Esophagus mucosa (tissue), 1 donor: ENCODE measurements around the gene PRIMA1. TPM values are rescaled to one million over a fixed set of nuclear protein-coding genes. Genes with fewer than 3 reads are reported as not detected.

Experiments used
- ATAC-seq: fragments of 200-7000 bp; cut with Tn5 transposase; one replicate; pipeline ENCODE4 v1.9.1; 2020
- total RNA-seq: library from RNA; stranded (reverse); gene quantifications from one replicate; pipeline ENCODE4 v1.2.4, GENCODE V29; 2023
- donor health status: DM: yes; HTN: yes; CAD: no.

The PRIMA1 gene
- total RNA-seq, 1 donor from 2014 or later = 1.8 TPM

DNA sequence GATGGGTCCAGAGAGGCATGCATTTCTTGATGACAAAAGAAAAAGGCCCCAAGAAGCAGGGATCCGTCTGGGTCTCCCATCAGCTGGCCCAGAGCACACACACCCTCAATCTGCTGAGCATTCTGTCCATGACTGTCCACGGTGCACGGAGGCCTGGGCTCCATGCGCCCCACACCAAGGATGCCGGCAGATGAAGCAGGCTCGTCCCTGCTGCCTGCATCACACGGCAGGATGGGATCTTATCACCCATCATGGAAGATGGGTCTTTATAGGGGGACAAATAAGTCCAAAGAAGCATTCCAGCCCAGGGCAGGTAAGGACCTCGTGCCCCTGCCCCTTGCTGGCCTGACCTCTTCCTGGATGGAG, 59.7 kb downstream of the PRIMA1 start:
- no peak for ATAC-seq

GRCh38 chr14:93727917-93728650, 60.2 kb downstream of the PRIMA1 start:
- ATAC-seq = no peak

DNA sequence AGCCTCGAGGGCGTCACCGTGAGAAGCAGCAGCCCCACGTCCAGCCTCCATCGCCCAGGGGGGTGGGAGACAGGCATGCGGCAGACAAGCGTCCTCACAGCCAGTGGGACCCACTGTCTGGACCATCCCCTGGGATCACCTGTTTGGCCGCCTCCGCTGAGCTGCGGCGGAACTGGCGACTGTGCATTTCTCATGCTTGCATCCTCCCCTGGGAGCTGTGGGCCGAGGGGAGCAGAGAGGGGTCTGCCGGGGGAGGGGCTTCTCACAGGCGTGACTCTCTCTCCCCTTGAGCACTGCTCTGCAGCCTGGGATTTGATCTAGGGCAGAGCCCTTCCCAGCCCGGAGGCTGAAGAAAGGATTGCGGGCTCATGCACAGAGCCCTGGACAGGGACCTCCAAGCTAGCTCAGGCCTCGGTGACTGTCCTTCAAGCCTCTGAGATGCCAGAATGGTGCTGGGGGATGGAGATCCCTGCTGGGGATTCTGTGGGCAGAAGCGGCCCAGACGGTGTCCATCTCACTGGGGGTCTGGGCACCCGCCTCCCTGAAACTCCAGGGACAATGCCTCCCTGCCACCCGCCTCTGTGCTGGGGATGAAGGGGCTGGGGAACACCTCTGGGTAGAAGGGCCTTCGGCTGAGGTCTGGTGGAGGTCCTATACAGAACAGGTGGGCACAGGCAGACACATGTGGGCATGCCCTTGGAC, 61.1 kb downstream of the PRIMA1 start:
- no peak for ATAC-seq

DNA sequence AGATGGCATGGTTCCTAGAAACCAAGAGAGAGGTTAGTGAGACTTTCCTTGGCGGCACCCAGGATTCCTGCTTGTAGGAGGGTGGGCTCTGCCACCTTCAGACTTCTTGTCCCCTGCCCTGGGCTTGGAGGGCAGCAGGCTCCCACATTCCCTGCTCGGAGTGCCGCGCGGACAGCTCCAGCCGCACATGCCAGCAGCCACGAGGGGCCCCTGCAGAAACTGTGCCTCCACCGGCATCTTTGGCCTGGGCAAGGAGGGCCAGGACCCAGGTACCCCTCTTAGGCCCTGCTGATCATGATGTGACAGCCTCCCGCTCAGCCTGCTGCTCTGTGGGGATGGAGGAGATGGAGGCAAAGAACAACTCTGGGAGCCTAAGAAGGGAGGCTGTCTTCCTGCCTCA, 62.3 kb downstream of the PRIMA1 start:
- ATAC-seq = no peak

DNA sequence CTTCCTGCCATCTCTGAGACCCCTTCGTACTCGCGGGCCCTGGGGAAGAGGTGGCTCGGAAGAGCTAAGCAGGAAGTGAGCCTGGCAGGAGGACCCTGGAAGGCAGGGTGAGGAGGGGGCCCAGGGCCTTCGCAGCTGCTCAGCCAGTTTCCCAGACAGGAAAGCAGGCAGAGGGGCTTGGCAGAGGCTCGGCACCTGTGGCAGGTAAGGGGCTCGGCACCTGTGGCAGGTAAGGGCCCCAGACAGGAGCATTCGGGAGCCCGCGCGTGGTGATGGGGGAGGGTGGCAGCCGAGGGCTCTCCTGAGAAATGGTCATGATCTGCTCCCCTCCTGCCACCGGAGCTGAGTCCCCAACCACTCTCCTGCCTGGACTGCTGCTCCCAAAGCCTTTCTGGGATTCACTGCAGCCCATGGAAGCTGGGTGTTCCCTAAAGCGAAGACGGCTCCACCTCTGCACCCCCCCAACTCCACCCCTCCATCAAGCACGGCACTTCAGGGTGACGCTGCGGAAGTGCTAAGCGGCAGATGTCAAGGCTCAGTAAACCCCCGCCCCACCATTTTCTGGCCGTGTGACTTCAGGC, 63.2 kb downstream of the PRIMA1 start:
- no peak for ATAC-seq

GRCh38 chr14:93723001-93723400, 65.3 kb downstream of the PRIMA1 start:
- ATAC-seq = no peak

- ATAC-seq = no peak
Measured at GRCh38 chr14:93720981-93721483, 67.3 kb downstream of the PRIMA1 start.

DNA sequence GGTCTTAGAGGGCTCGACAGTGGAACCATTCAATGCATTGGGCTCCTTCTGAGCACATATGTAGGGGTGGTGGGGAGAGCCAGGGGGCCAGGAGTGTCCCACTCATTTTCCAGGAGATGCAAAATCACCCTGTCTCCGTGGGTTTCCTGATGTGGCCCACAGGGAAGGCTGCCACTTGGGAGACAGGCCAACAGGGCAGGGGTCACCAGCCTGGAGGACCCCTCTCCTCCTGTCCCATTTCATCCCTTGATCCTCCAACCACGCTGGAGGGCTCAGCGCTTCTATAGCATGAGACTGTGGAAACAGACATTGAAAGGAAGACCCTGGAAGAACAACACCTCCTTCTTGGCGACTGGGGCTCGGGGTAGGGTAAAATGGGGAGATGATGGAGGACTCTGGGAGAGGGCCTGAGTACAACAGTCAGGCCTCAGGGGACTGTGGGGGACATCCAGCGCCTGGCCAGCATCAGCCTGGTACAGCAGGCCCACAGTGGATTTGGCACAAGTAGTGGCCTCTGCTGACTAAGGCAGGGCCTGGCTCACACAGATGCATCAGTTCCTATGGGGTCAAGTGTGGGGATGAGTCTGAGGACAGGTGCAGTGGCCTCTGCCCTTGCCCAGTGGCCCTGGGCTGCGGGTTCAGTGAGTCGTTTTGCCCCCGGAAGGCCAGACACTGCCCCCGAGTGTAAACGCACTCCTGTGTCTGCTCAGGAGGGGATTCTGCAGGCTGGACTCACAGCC, 68.0 kb downstream of the PRIMA1 start:
- ATAC-seq = no peak

- ATAC-seq = no peak
Measured at GRCh38 chr14:93719256-93719655, 69.0 kb downstream of the PRIMA1 start.

GRCh38 chr14:93717668-93718320, 70.5 kb downstream of the PRIMA1 start:
- ATAC-seq = no peak

DNA sequence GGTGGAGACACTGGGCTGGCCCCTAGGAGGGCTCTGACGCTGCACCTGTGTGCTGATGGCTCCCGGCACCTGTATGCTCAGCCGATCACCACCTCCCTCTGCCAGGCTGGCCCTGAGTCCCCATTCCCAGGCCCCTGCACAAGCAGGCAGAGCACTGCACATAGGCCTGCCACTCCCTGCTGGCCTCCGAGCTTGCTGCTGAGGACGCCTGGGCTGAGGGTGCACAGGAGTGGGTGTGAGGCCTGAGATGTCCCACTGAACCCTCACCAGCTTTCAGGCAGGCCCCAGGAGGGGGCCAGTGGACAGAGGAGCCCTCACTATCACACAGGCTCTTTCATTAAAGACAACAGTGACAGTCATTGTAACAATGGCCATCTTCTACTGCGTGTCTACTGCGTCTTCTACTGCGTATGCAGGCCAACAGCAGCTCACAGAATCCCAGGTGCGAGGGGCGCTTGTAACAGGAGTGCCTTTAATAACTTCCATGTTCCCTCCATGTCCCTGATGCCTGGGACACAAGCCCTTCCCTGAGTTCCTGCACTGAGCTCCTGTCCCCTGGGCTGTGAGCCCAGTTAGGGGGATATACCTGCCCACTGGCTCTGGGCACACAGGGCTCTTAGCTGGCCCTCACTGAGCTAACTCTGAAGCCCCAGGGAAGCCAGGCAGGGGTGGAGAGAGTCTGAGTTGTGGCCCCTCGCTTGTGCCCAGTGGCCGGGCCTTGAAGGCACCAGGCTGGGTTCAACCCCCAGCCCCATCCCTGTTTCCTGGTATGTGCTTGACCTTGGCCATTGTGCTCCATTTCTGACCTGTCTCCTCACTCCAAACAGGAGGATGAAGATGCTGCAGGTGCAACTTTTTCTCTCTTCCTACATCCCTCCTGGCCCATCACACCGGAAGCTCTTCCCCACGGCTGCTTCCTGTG, 71.3 kb downstream of the PRIMA1 start:
- no peak for ATAC-seq

DNA sequence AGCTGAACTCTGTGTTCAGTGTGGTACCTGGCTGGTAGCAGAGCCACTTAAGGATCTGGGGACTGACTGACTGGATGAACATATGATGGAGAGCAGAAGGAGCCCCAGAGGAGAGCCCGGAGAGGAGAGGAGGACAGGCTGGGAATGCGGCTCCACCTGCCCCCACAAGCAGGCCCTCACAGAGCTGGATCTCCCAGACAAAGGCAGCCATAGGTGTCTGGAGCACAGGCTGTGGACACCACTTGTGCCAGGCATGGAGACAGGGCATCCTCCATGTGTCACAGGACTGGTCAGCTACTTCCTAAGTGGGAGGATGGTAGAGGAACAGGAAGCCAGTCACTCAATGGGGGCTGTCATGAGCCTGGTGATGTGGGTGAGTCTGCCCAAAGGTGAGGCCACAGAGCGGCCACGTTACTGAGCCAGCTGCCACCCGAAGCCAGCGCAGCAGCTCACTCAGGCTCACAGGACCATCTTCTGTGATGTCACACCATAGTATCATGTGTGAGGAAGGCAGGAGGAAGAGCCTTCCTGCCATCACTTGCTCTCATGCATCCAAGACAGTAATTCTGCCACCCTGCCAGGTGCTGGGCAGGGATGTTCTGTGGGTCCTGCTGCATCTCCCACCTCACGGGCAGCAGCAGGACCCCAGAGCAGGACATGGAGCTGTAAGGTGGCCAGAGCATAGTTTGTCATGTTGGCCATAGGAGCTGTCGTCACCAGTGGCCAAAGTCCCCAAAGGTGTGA, 72.1 kb downstream of the PRIMA1 start:
- ATAC-seq = no peak

DNA sequence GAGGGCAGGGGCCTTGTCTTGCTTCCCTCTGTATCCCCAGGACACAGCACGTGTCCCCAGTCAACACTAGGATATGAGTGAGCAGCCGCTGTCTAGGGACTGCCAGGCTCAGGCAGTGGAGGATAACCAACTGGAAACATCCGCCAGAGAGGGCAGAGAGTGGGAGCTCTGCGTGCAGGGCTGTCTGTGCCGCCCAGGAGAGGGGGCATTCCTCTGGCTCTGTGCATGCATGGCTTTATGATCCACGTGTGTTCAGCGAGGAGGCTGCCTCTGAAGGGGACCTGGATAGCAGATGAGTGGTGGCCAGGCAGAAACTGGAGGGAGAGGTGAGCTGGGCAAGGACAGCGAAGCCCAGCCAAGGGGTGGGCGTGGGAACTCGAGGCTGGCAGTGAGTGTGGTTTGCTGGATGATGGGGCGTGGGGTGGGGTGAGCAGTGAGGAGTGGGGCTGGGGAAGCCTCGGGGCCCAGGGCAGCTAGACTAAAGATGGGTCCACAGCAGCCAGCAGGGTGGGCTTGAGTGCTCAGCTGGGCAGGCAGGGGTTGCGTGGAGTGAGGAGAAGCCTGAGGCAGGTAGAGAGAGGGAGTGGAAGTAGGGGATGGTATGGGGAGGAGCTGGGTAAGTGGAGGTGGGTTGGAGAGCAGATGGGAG, 72.9 kb downstream of the PRIMA1 start:
- no peak for ATAC-seq

DNA sequence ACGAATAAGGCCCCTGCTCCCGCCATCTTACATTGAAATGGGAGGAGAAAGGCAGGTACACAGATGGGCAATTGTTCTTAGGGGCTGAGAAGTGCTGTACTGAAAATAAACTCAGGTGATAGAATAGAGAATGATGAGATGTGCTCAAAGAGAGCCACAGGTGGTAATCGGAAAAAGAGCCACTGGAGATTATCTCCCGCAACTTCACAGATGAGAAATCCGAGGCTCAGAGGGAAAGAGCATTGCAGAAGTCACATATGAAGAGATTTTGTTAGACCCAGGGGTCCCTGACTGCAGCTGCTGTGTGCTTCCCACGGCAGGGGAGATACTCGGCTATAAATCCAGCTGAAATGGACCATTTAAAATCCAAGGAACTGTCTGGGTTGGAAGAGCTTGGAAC, 73.7 kb downstream of the PRIMA1 start:
- no peak for ATAC-seq

DNA sequence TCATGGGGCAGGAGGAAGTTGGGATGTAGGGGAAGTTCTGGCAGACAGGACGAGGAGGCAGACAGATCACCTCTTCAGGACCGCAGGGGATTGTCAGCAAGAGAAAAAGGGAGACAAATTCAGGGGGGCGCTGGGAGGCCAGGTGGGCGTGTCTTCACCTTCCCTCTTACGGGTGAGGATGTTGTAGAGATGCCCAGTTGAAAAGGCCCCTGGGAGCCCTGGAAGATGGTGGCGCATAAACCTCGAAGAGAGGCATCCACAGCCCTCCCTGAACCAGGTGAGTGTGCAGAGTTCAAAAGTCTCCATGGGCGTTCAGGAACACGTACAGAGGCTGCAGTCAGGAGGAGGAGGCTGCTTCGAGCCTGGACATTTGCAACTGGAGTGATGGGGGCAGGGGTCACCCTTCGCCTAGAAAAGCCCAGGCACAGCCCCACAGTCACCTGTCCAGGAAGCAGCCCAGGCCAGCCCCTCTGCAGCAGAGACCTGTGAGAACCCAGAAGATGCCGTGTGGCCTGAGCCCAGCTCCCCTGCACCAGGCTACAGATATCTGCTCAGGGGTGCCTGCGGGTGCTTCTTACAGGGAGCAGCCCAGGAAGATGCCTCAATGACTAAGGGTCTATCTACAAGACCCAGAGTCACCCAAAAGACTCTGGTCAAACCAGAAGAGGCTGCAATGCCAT, 74.4 kb downstream of the PRIMA1 start:
- no peak for ATAC-seq

DNA sequence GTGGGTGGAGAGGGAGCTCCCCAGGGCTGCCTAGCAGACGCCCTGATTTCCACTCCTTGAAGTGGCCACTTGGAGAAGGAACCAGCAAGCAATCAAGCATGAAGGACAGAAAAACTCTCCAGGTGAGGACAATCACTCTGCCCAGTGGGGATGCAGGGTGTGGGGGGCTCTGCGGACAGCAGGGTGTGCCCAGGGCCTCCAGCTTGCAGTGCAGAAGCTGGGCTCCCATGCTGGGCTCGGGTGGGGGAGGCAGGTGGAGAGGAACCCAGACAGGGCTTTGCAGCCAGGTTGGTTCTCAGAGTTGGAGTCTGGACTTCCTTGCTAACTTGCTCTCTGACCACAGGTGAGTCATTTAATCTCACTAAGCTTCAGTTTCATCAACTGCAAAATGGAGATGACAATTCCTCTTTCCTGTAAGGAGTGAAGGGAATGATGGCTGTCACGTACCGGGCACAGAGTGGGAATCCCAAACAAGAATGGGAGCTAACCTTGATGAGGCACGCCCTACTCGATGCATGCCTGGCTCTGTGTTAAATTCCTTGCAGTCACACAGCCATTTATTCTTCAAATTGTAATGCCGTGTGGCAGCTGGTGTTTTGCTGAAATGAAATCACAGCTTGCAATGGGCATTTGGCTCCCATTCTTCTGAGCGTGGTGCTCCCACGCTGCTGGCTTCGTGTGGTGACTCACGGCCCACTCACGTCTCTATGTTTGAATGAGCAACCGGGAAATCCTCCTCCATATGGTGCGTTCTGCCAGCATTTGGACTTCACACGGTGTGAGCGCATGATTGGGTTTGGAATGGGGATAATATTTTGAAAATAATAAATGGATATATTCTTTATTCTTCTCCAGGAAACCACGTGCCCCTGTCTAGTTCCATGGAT, 75.2 kb downstream of the PRIMA1 start:
- ATAC-seq = peak; percentile 62

DNA sequence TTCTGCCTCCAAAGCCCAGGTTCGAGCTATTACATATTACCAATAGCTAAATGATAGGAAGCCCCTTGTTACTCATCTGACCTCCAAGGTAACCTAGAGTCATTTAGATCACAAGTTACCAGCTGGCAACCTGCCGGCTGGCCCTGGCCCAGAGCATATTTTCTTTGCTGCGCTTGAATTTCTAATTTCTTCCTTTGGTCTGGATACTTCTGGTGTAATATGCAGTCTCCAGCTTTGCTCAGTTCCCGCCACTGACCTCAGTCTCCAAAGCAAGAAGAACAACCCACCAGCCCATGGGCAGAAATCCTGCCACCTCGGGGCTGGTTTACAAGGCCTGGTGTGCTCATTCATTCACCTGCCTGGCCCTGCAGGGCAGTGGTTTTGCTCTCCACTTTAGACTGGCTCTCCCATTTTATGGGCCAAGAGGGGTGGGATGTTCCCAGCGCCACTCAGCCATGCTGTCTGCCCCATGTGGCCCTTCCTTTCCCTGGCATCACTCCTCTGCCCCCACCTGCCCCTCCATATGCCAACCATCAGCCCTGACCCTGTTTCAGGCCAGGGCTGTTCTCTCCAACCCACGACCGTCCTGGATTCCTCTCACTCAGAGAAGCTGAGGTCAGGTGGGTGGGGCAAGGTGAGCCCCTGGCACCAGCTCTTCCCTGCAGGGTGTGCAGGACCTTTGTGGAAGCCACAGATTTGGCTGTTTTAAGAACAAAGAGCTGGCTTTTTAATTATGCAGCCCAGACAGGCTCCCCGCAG, 76.0 kb downstream of the PRIMA1 start:
- ATAC-seq = no peak

DNA sequence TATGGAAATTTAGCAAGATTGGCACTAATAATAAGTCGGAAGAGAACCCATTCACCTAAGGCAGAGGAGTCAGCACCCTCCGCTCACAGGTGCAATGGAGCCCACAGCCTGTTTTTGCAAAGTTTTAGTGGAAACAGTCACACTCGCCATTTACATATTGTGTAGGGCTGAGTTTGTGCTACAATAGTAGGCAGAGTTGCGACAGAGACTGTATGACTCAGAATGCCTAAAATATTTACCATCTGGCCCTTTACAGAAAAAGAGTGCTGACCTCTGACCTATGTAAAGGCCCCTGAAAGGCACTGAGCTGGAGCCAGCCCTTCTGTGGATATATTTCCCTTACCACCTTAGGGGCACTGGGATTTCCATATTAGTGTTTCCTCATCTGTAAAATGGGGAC, 79.0 kb downstream of the PRIMA1 start:
- no peak for ATAC-seq
